HG02840 (cell line): ENCODE measurements around the gene EIF3C.
"Not testable (repeated sequence)": the region's sequence is repeated elsewhere in the genome, so short reads cannot be mapped to it uniquely, and the experiment has no call there.

Experiments used
- ATAC-seq: cut with Tn5 transposase; IDR thresholded peaks from one replicate; pipeline ENCODE4 v1.9.1; 2021; ENCODE audit warnings: mild to moderate bottlenecking, moderate library complexity, moderate number of reproducible peaks; ENCODE audit not compliant: unreplicated experiment, low FRiP score

Gene EIF3C

GRCh38 chr16:28749997-28750465 lies 38.8 kb downstream of the EIF3C start:
- ATAC-seq = not testable (repeated sequence)

- not testable (repeated sequence) for ATAC-seq
These were observed 39.3 kb downstream of the EIF3C start for GRCh38 chr16:28750469-28751067.

- ATAC-seq = not testable (repeated sequence)
These were observed 40.2 kb downstream of the EIF3C start, which contains the start of gene NPIPB9 for GRCh38 chr16:28751487-28751886. TSS of gene NPIPB9 (plus strand) at chr16:28751787.

GRCh38 chr16:28781697-28782096 lies 70.4 kb downstream of the EIF3C start:
- ATAC-seq = not testable (repeated sequence)

- ATAC-seq = not testable (repeated sequence)
These were observed 71.1 kb downstream of the EIF3C start for GRCh38 chr16:28782357-28782756.
